GM23248 (cell line): ENCODE measurements around the gene GPD1L. TPM values are rescaled to one million over a fixed set of nuclear protein-coding genes. Genes with fewer than 3 reads are reported as not detected.

Experiments
- DNase-seq: peaks from one replicate; pipeline ENCODE4 v3.0.0-alpha.2; 2015
- H2AFZ ChIP-seq: fragments of 200-600 bp; sonication (generic); 2 replicates; pipeline ENCODE4 v1.6.1; 2016; ENCODE audit warnings: antibody characterized with exemption
- H3F3A ChIP-seq: fragments of 200-600 bp; sonication (generic); 2 replicates; pipeline ENCODE4 v1.6.1; 2016; ENCODE audit warnings: mild to moderate bottlenecking, antibody characterized with exemption, mixed run types; ENCODE audit not compliant: insufficient read depth
- H3K27ac ChIP-seq: fragments of 200-600 bp; sonication (generic); 2 replicates; pipeline ENCODE4 v1.5.1; 2016; ENCODE audit warnings: mild to moderate bottlenecking
- H3K27me3 ChIP-seq: fragments of 200-600 bp; sonication (generic); replicated peaks from 2 replicates; pipeline ENCODE4 v1.6.1; 2016; ENCODE audit warnings: mild to moderate bottlenecking; ENCODE audit not compliant: insufficient read depth
- H3K36me3 ChIP-seq: fragments of 200-600 bp; sonication (generic); 2 replicates; pipeline ENCODE4 v1.6.1; 2016; ENCODE audit warnings: low read depth, mild to moderate bottlenecking
- H3K4me1 ChIP-seq: fragments of 200-600 bp; sonication (generic); 2 replicates; pipeline ENCODE4 v1.6.1; 2016; ENCODE audit warnings: mild to moderate bottlenecking; ENCODE audit not compliant: insufficient read depth
- H3K4me2 ChIP-seq: fragments of 200-600 bp; sonication (generic); one replicate; pipeline ENCODE4 v1.6.1; 2016; ENCODE audit warnings: mild to moderate bottlenecking; ENCODE audit not compliant: unreplicated experiment
- H3K4me3 ChIP-seq: fragments of 200-600 bp; sonication (generic); 2 replicates; pipeline ENCODE4 v1.5.1; 2016; ENCODE audit warnings: mild to moderate bottlenecking
- H3K79me2 ChIP-seq: fragments of 200-600 bp; sonication (generic); 2 replicates; pipeline ENCODE4 v1.6.1; 2016; ENCODE audit warnings: mild to moderate bottlenecking; ENCODE audit not compliant: insufficient read depth
- H3K9ac ChIP-seq: fragments of 200-600 bp; sonication (generic); 2 replicates; pipeline ENCODE4 v1.6.1; 2016; ENCODE audit warnings: mild to moderate bottlenecking
- H3K9me2 ChIP-seq: fragments of 200-600 bp; sonication (generic); 2 replicates; pipeline ENCODE4 v1.6.1; 2016; ENCODE audit warnings: mixed run types, mild to moderate bottlenecking, moderate library complexity; ENCODE audit not compliant: insufficient read depth
- H3K9me3 ChIP-seq: fragments of 200-600 bp; sonication (generic); one replicate; pipeline ENCODE4 v1.6.1; 2017; ENCODE audit warnings: low read depth
- H4K20me1 ChIP-seq: fragments of 200-600 bp; sonication (generic); 2 replicates; pipeline ENCODE4 v1.6.0; 2016; ENCODE audit not compliant: insufficient read depth
- EZH2 ChIP-seq: fragments of 200-600 bp; sonication (generic); IDR thresholded peaks from 2 replicates; pipeline ENCODE4 v1.6.1; 2018; ENCODE audit warnings: antibody characterized with exemption, mild to moderate bottlenecking; ENCODE audit not compliant: insufficient read depth, poor library complexity, severe bottlenecking
- EZH2phosphoT487 ChIP-seq: fragments of 200-600 bp; sonication (generic); IDR thresholded peaks from 2 replicates; pipeline ENCODE4 v1.6.1; 2018; ENCODE audit warnings: antibody characterized with exemption, moderate library complexity, mild to moderate bottlenecking, low read depth; ENCODE audit not compliant: insufficient read depth
- whole genome bisulfite sequencing, 2 experiments: methylation state at CpG; one replicate each; pipeline ENCODE4 v1.1.6; 2015 to 2017; ENCODE audit warnings: low lambda C conversion rate in 2 of 2, low coverage in 1 of 2; ENCODE audit errors: missing lambda C conversion rate in 2 of 2; 5-methylcytosine and 5-hydroxymethylcytosine counted together
- in situ Hi-C: fragments of 300-500 bp; cut with MboI; formaldehyde crosslinking; loops from 2 replicates; pipeline ENCODE4 v1.15.0; 2020
- polyA plus RNA-seq: library from polyadenylated mRNA; unstranded; fragments of >200 nt; fragmentation: Nextera tagmentation; extraction: Ambion mirVana; gene quantifications from 2 replicates; pipeline ENCODE4 v1.2.1, GENCODE V29; 2016
- total RNA-seq: library from RNA; depleted of rRNA; stranded (reverse); fragments of >200 nt; shearing (Covaris generic); gene quantifications from 2 replicates; pipeline ENCODE4 v1.2.3, GENCODE V29; 2014

The GPD1L gene
- total and polyA plus RNA-seq, 2 experiments from 2014 or later: 2.4 to 3.5 TPM

GRCh38 chr3:32176989-32177701 lies 70.7 kb downstream of the GPD1L start:
- in situ Hi-C loops: no loop called here
- DNase-seq: peak; percentile 54
- H2AFZ ChIP-seq: no peak overlapping the region

GRCh38 chr3:32177702-32178198 lies 71.3 kb downstream of the GPD1L start:
- no peak overlapping the region for H3K4me2 ChIP-seq
- H2AFZ ChIP-seq: no peak overlapping the region
- H3K4me1 ChIP-seq: no peaks in the 10 kb centered on the region
- peaks cover 64% of the 10 kb centered on the region for H3K27me3 ChIP-seq
- H3F3A ChIP-seq: no peaks in the 10 kb centered on the region
- in situ Hi-C loops: no loop called here
- H3K9me3 ChIP-seq: no peaks in the 10 kb centered on the region
- no peak overlapping the region for H3K9ac ChIP-seq
- no peaks in the 10 kb centered on the region for H3K79me2 ChIP-seq
- H3K9me2 ChIP-seq: no peaks in the 10 kb centered on the region
- WGBS, 2 experiments: 17 to 18% methylated on average over 5 of the region's 5 CpGs
- peak; percentile 74 for DNase-seq
- H4K20me1 ChIP-seq: no peaks in the 10 kb centered on the region
- no peaks in the 10 kb centered on the region for H3K36me3 ChIP-seq
- no peak for TF ChIP-seq EZH2
- TF ChIP-seq EZH2phosphoT487: no peak
- H3K4me3 ChIP-seq: no peak overlapping the region
- H3K27ac ChIP-seq: no peak overlapping the region

More at GRCh38 chr3:32176989-32177701, 70.7 kb downstream of the GPD1L start:
- no peaks in the 10 kb centered on the region for H3K9me2 ChIP-seq
- no peaks in the 10 kb centered on the region for H3K79me2 ChIP-seq
- no peaks in the 10 kb centered on the region for H4K20me1 ChIP-seq
- no peak overlapping the region for H3K4me3 ChIP-seq
- no peaks in the 10 kb centered on the region for H3K9me3 ChIP-seq
- H3F3A ChIP-seq: no peaks in the 10 kb centered on the region
- H3K9ac ChIP-seq: no peak overlapping the region
- peaks cover 64% of the 10 kb centered on the region for H3K27me3 ChIP-seq
- H3K27ac ChIP-seq: no peak overlapping the region
- H3K4me2 ChIP-seq: no peak overlapping the region
- H3K4me1 ChIP-seq: no peaks in the 10 kb centered on the region
- no peaks in the 10 kb centered on the region for H3K36me3 ChIP-seq
- no peak for TF ChIP-seq EZH2
- TF ChIP-seq EZH2phosphoT487: no peak
- WGBS, 2 experiments: 20 to 27% methylated on average over 8 to 9 of the region's 9 CpGs

- in situ Hi-C loops: no loop called here
- no peak overlapping the region for H3K4me3 ChIP-seq
- no peak overlapping the region for H3K9ac ChIP-seq
- TF ChIP-seq EZH2phosphoT487 (no peak), EZH2 (no peak)
- H3K36me3 ChIP-seq: no peaks in the 10 kb centered on the region
- DNase-seq: no peak
- no peaks in the 10 kb centered on the region for H3K9me3 ChIP-seq
- no peaks in the 10 kb centered on the region for H4K20me1 ChIP-seq
- H3K27me3 ChIP-seq: peaks cover 69% of the 10 kb centered on the region
- WGBS, 2 experiments: 23 to 26% methylated on average over 7 of the region's 7 CpGs
- no peaks in the 10 kb centered on the region for H3K4me1 ChIP-seq
- no peaks in the 10 kb centered on the region for H3K9me2 ChIP-seq
- H3K27ac ChIP-seq: no peak overlapping the region
- H3K79me2 ChIP-seq: no peaks in the 10 kb centered on the region
- no peak overlapping the region for H2AFZ ChIP-seq
- no peak overlapping the region for H3K4me2 ChIP-seq
- no peaks in the 10 kb centered on the region for H3F3A ChIP-seq
These were observed 73.8 kb downstream of the GPD1L start for GRCh38 chr3:32180141-32180784.

GRCh38 chr3:32181365-32181764 lies 74.9 kb downstream of the GPD1L start:
- peaks cover 75% of the 10 kb centered on the region for H3K27me3 ChIP-seq
- WGBS, 2 experiments: 68 to 69% methylated on average over 7 of the region's 7 CpGs
- no peaks in the 10 kb centered on the region for H4K20me1 ChIP-seq
- no peaks in the 10 kb centered on the region for H3K9me3 ChIP-seq
- H3K9ac ChIP-seq: no peak overlapping the region
- in situ Hi-C loops: no loop called here
- H3K9me2 ChIP-seq: no peaks in the 10 kb centered on the region
- H3K4me2 ChIP-seq: no peak overlapping the region
- no peak overlapping the region for H3K27ac ChIP-seq
- no peak for TF ChIP-seq EZH2phosphoT487
- TF ChIP-seq EZH2: no peak
- H3K36me3 ChIP-seq: no peaks in the 10 kb centered on the region
- H3K79me2 ChIP-seq: no peaks in the 10 kb centered on the region
- H3K4me3 ChIP-seq: no peak overlapping the region
- H3K4me1 ChIP-seq: no peaks in the 10 kb centered on the region
- DNase-seq: no peak
- no peaks in the 10 kb centered on the region for H3F3A ChIP-seq
- H2AFZ ChIP-seq: no peak overlapping the region
